Retinal pigment epithelial cell (primary cell): ENCODE data around the gene SMIM21.

Source experiments
- DNase-seq: peaks from one replicate; pipeline ENCODE4 v3.0.0-alpha.2; 2010; ENCODE audit warnings: low read depth
- H3K4me3 ChIP-seq: 2 replicates; pipeline ENCODE4 v1.5.1; 2011; ENCODE audit warnings: mild to moderate bottlenecking, low read length, control low read depth, moderate library complexity
- TF ChIP-seq, protein P1 (sequence below): conservative IDR thresholded peaks from 2 replicates; pipeline ENCODE4 v1.5.1; 2011; ENCODE audit warnings: low read depth, low read length, control low read depth, inconsistent platforms

Gene SMIM21

DNA sequence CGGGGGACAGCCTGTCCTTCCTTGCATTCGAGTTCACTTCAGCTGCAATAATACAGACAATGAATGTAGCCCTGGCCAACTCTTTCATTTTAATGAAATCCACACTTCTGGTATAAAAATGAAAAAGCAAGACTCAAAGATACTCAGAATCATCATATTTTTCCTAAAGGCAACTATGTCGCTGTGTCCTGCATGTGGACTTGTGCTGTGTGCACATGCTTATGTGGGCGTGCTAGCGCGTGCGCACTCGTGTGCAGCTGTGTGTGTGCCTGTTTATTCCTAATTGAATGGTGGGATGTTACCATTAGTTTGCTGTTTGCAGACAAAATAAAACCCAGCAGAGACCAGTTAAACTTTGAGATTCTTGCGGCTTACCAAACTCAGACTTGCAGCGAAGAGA lies 49.6 kb downstream of the SMIM21 start:
- no peak for DNase-seq
- TF ChIP-seq, protein P1, sequence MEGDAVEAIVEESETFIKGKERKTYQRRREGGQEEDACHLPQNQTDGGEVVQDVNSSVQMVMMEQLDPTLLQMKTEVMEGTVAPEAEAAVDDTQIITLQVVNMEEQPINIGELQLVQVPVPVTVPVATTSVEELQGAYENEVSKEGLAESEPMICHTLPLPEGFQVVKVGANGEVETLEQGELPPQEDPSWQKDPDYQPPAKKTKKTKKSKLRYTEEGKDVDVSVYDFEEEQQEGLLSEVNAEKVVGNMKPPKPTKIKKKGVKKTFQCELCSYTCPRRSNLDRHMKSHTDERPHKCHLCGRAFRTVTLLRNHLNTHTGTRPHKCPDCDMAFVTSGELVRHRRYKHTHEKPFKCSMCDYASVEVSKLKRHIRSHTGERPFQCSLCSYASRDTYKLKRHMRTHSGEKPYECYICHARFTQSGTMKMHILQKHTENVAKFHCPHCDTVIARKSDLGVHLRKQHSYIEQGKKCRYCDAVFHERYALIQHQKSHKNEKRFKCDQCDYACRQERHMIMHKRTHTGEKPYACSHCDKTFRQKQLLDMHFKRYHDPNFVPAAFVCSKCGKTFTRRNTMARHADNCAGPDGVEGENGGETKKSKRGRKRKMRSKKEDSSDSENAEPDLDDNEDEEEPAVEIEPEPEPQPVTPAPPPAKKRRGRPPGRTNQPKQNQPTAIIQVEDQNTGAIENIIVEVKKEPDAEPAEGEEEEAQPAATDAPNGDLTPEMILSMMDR, result no peak
- H3K4me3 ChIP-seq, result no peak overlapping the region

DNA sequence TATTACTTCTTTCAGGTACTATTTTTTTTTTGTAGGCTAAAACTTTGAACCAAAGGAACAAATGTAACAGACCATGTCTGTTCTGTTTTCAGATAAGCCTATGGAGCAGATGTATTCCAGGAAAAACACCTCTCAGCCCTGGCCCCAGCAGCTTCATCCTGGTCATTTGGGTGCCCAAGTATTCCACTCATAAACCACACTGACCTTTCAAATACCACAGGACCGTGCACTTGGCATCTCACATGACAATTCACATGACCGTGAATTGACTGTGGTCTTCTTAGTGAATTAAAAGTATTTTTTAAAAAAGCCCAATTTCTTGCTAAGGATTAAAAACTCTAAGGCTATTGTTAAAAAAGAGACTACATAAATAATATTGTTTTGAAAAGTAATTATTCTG lies 50.2 kb downstream of the SMIM21 start:
- H3K4me3 ChIP-seq, result no peak overlapping the region
- TF ChIP-seq, protein P1, result no peak
- DNase-seq, result peak; percentile 35

- TF ChIP-seq, protein P1, result no peak
- no peak for DNase-seq
- H3K4me3 ChIP-seq, result no peak overlapping the region
Observed at GRCh38 chr18:75376004-75376403, 51.5 kb downstream of the SMIM21 start.

DNA sequence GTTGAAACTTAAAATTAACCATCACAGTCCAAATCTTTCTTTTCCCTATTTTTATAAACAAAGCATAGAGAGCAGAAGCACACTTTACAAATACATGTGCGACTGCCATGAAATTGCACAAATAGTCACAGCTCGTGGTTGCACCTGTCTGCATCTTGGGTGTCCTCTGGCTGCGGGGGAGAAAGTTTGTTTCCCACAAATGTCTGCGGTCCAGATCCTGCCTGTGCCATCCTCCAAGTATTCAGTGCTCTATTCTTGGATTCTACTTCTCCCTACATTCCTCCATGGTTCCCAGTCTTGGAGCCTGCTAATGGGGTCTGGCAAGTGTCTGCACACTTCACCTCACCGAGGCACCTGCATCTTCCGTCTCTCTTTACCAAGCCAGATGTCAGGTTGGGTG lies 52.2 kb downstream of the SMIM21 start:
- TF ChIP-seq, protein P1, result no peak
- H3K4me3 ChIP-seq, result no peak overlapping the region
- DNase-seq, result no peak

GRCh38 chr18:75374466-75374865 lies 53.0 kb downstream of the SMIM21 start:
- DNase-seq, result no peak
- TF ChIP-seq, protein P1, result no peak
- no peak overlapping the region for H3K4me3 ChIP-seq

- DNase-seq, result no peak
- no peak overlapping the region for H3K4me3 ChIP-seq
- TF ChIP-seq, protein P1, result no peak
Observed at GRCh38 chr18:75369026-75369721, 58.3 kb downstream of the SMIM21 start.

GRCh38 chr18:75365837-75366236 lies 61.7 kb downstream of the SMIM21 start:
- TF ChIP-seq, protein P1, result no peak

More at GRCh38 chr18:75365837-75366236, 61.7 kb downstream of the SMIM21 start:
- DNase-seq, result no peak
- no peak overlapping the region for H3K4me3 ChIP-seq
